HepG2 (cell line): ENCODE measurements around the gene ENTREP3. TPM values are rescaled to one million over a fixed set of nuclear protein-coding genes. Genes with fewer than 3 reads are reported as not detected.

Experiments used
- CREBL2 ChIP-seq: sonication (generic); formaldehyde crosslinking; IDR thresholded peaks from 2 replicates; pipeline ENCODE4 v1.8.1; 2023; ENCODE audit warnings: missing genetic modification reagents, mild to moderate bottlenecking, borderline replicate concordance
- ESRRA ChIP-seq: sonication (generic); formaldehyde crosslinking; IDR thresholded peaks from 2 replicates; pipeline ENCODE4 v1.5.1; 2020; ENCODE audit warnings: mild to moderate bottlenecking, low read depth, missing genetic modification reagents
- ETS1 ChIP-seq: sonication (generic); formaldehyde crosslinking; IDR thresholded peaks from 2 replicates; pipeline ENCODE4 v1.4.0; 2020; ENCODE audit warnings: missing genetic modification reagents
- FOXO4 ChIP-seq: sonication (generic); formaldehyde crosslinking; conservative IDR thresholded peaks from 2 replicates; pipeline ENCODE4 v1.8.1; 2023; ENCODE audit warnings: missing genetic modification reagents
- FUBP1 ChIP-seq: sonication (generic); formaldehyde crosslinking; IDR thresholded peaks from 2 replicates; pipeline ENCODE4 v1.5.1; 2020; ENCODE audit warnings: missing genetic modification reagents, mild to moderate bottlenecking, borderline replicate concordance
- GLMP ChIP-seq: sonication (generic); formaldehyde crosslinking; IDR thresholded peaks from 2 replicates; pipeline ENCODE4 v1.9.0; 2021; ENCODE audit warnings: missing genetic modification reagents, mild to moderate bottlenecking, borderline replicate concordance
- HOXA3 ChIP-seq: sonication (generic); formaldehyde crosslinking; IDR thresholded peaks from 2 replicates; pipeline ENCODE4 v1.5.0; 2020; ENCODE audit warnings: missing genetic modification reagents
- IKZF4 ChIP-seq: sonication (generic); formaldehyde crosslinking; IDR thresholded peaks from 2 replicates; pipeline ENCODE4 v1.5.1; 2020; ENCODE audit warnings: borderline replicate concordance, mild to moderate bottlenecking, low read depth, missing genetic modification reagents; ENCODE audit errors: not compliant biosample characterization
- PAXIP1 ChIP-seq: sonication (generic); formaldehyde crosslinking; conservative IDR thresholded peaks from 2 replicates; pipeline ENCODE4 v1.4.0; 2020; ENCODE audit warnings: mild to moderate bottlenecking, missing genetic modification reagents, moderate library complexity
- POLR2A ChIP-seq, 2 experiments: IDR thresholded peaks; 2 replicates each; pipeline ENCODE4 v1.6.1; 2011; ENCODE audit warnings: low read depth in 2 of 2, low read length in 2 of 2, mild to moderate bottlenecking in 1 of 2, moderate library complexity in 1 of 2; ENCODE audit not compliant: insufficient read depth in 1 of 2
- SRSF1 ChIP-seq: fragments of 200-400 bp; formaldehyde crosslinking; optimal IDR thresholded peaks from 2 replicates; pipeline ENCODE3; 2017; ENCODE audit warnings: mild to moderate bottlenecking, low read depth, low read length, moderate library complexity
- TBL1XR1 ChIP-seq: fragments of 150-350 bp; IDR thresholded peaks from 2 replicates; pipeline ENCODE4 v1.6.1; 2014; ENCODE audit warnings: borderline replicate concordance, low read length; ENCODE audit not compliant: partially characterized antibody
- ZKSCAN1 ChIP-seq: fragments of 150-350 bp; IDR thresholded peaks from 2 replicates; pipeline ENCODE4 v1.6.1; 2014; ENCODE audit warnings: low read length
- ZNF160 ChIP-seq: sonication (generic); formaldehyde crosslinking; IDR thresholded peaks from 2 replicates; pipeline ENCODE4 v1.8.0; 2022; ENCODE audit warnings: mild to moderate bottlenecking, inconsistent platforms, missing genetic modification reagents
- ZNF451 ChIP-seq: sonication (generic); formaldehyde crosslinking; IDR thresholded peaks from 2 replicates; pipeline ENCODE4 v1.5.0; 2020; ENCODE audit warnings: mild to moderate bottlenecking, missing genetic modification reagents
- ZNF724P ChIP-seq: sonication (generic); formaldehyde crosslinking; IDR thresholded peaks from 2 replicates; pipeline ENCODE4 v1.8.0; 2022; ENCODE audit warnings: missing genetic modification reagents, borderline replicate concordance
- ZNF761 ChIP-seq: sonication (generic); formaldehyde crosslinking; conservative IDR thresholded peaks from 2 replicates; pipeline ENCODE4 v1.4.0; 2020; ENCODE audit warnings: mild to moderate bottlenecking, missing genetic modification reagents
- polyA plus RNA-seq, 8 experiments: library from polyadenylated mRNA; depleted of rRNA in 3 of 8; stranded (reverse) in 7 of 8; unstranded in 1 of 8; fragments of >200 nt; fragmentation: Illumina TruSeq in 4 of 8; extraction: Trizol in 4 of 8; gene quantifications; 2 replicates each; pipeline versions ENCODE4 v1.2.1 to v1.2.3, GENCODE V29; 2011 to 2016; ENCODE audit warnings: low read depth in 4 of 8, missing spikeins in 1 of 8, mixed read lengths in 1 of 8; ENCODE audit not compliant: insufficient read depth in 1 of 8
- total RNA-seq, 5 experiments: library from RNA; depleted of rRNA; stranded (reverse); fragments of >200 nt; fragmentation: Illumina TruSeq; extraction: Trizol; gene quantifications; 2 replicates each; pipeline ENCODE4 v1.2.3, GENCODE V29; 2016; ENCODE audit warnings: low read depth in 1 of 5

Gene ENTREP3
- total and polyA plus RNA-seq, 2 of the 13 experiments (the other 11 are each of a cell fraction or from before 2014, with no cell fraction given): 4.1 to 9.9 TPM

- TF ChIP-seq ZNF451 (CRISPR knock-in tag) (no peak; the same call in 1 of the 2 replicates), PAXIP1 (CRISPR knock-in tag) (peak; percentile 47), ZKSCAN1 (peak; percentile 43; the same call in 1 of the 2 replicates), HOXA3 (CRISPR knock-in tag) (peak; percentile 79), FOXO4 (no peak), SRSF1 (no peak), TBL1XR1 (no peak), ETS1 (CRISPR knock-in tag) (no peak), FUBP1 (no peak), IKZF4 (CRISPR knock-in tag) (no peak), ESRRA (no peak), ZNF724P (CRISPR knock-in tag) (no peak; the same call in 1 of the 2 replicates), POLR2A (IDR thresholded peaks at IDR 0.05; ENCODE audit: insufficient read depth in 1 of 2, low read depth in 2 of 2, low read length in 2 of 2) (no peak), ZNF761 (CRISPR knock-in tag) (no peak), GLMP (CRISPR knock-in tag) (no peak), ZNF160 (peak; percentile 23; the same call in 1 of the 2 replicates), CREBL2 (no peak)
These were observed 4.4 kb downstream of the ENTREP3 start (continued) for GRCh38 chr1:155250633-155251449.
